T-helper 2 cell treated with Interferon-gamma antibody and Interleukin-4, amounts not matched to agents 5 μg/mL and 100 μg/mL, for 36 hours (primary cell): ENCODE data around the gene TIPRL.

ENCODE experiments used
- DNase-seq: peaks from one replicate; pipeline ENCODE4 v3.0.0; 2021; ENCODE audit warnings: low spot score
- H3K27ac Mint-ChIP-seq: one replicate; pipeline ENCODE4 v1.8.0; 2021; ENCODE audit warnings: mild to moderate bottlenecking, mixed read lengths
- H3K27me3 Mint-ChIP-seq: one replicate; pipeline ENCODE4 v1.8.0; 2021; ENCODE audit warnings: low read depth, mixed read lengths
- H3K36me3 Mint-ChIP-seq: one replicate; pipeline ENCODE4 v1.8.0; 2021; ENCODE audit warnings: low read depth, mixed read lengths
- H3K4me1 Mint-ChIP-seq: one replicate; pipeline ENCODE4 v1.8.0; 2021; ENCODE audit warnings: low read depth, mixed read lengths
- H3K4me3 Mint-ChIP-seq: one replicate; pipeline ENCODE4 v1.8.0; 2022; ENCODE audit warnings: mild to moderate bottlenecking, moderate library complexity, mixed read lengths
- H3K9me3 Mint-ChIP-seq: one replicate; pipeline ENCODE4 v1.8.0; 2021; ENCODE audit warnings: mixed read lengths

The TIPRL gene

DNA sequence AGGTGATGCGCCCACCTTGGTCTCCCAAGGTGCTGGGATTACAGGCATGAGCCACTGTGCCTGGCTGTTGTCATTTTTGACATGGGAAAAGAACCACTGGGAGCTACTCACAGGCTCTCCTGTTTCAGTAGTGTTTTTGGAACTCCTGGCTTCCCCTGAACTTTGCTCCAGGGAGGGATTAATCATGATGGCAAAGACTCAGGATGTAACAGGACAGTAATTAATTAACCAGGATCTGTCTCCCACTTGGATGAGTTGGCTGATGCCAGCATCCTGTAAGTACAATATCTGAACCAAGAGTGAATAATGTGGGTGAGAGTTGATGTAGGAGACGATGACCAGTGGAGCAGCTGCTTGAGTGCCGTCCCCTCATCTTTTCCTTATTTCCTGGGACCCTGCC is 51.9 kb downstream of the TIPRL start:
- H3K27me3 Mint-ChIP-seq = no peaks in the 10 kb centered on the region
- no peak for DNase-seq
- H3K36me3 Mint-ChIP-seq = peaks cover 70% of the 10 kb centered on the region
- H3K4me3 Mint-ChIP-seq = no peak overlapping the region
- peaks cover 57% of the 10 kb centered on the region for H3K4me1 Mint-ChIP-seq
- no peak overlapping the region for H3K27ac Mint-ChIP-seq
- no peaks in the 10 kb centered on the region for H3K9me3 Mint-ChIP-seq

DNA sequence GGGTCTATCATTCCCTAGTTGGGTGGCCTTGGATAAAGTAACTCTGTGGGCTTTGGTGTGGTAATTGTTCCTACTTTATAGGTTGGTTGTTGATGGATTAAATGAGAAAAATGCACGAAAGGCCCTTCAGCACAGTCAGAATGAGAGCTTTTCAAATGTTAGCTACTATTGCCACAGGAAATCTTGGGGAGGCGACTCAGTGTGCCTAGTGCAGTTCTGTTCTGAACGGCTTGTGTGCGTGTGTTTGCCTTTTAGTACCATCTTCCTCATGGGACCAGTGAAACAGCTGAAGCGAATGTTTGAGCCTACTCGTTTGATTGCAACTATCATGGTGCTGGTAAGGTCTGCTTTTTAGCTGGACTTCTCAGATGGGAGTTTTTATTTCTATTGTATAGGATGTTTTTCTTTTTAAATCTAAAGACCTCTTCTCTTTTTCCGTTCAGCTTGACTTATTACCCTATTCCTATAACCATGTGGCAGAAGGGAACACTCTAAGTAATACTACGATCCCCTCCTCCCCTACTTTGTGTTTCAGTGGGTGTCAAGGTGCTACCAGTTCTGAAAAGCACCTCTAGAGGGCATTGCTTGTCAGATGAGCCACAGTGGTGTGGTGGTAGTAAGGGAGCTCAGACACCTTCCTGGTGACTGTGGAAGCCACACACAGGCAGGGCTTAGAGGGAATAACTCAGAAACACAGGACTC is 56.2 kb downstream of the TIPRL start:
- peak overlapping the region; percentile 30 for H3K4me3 Mint-ChIP-seq

DNA sequence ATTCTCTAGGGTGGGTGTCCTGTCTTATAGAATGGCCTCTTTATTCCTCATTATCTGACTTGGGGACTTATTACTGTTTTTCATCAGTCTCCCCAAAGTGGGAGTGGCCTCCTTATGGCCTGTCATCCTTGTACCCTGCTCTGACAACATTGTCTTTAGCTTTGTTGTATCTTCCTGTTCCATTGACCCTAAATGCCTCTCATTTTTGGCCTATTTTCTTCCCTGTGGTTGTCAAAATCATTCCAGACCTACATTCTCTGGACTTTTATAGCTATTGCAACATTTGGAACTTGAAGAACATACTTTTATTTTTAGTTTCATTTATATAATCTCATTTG is 56.8 kb downstream of the TIPRL start:
- peak overlapping the region; percentile 89 for H3K27ac Mint-ChIP-seq
- no peaks in the 10 kb centered on the region for H3K9me3 Mint-ChIP-seq
- peaks cover 61% of the 10 kb centered on the region for H3K4me1 Mint-ChIP-seq
- peaks cover 83% of the 10 kb centered on the region for H3K36me3 Mint-ChIP-seq
- peak overlapping the region; percentile 71 for H3K4me3 Mint-ChIP-seq
- no peak for DNase-seq
- no peaks in the 10 kb centered on the region for H3K27me3 Mint-ChIP-seq

More for the DNA sequence above, 56.2 kb downstream of the TIPRL start:
- H3K9me3 Mint-ChIP-seq = no peaks in the 10 kb centered on the region
- peak; percentile 53 for DNase-seq
- no peaks in the 10 kb centered on the region for H3K27me3 Mint-ChIP-seq
- H3K4me1 Mint-ChIP-seq = peaks cover 58% of the 10 kb centered on the region
- peaks cover 82% of the 10 kb centered on the region for H3K36me3 Mint-ChIP-seq
- peak overlapping the region; percentile 89 for H3K27ac Mint-ChIP-seq

DNA sequence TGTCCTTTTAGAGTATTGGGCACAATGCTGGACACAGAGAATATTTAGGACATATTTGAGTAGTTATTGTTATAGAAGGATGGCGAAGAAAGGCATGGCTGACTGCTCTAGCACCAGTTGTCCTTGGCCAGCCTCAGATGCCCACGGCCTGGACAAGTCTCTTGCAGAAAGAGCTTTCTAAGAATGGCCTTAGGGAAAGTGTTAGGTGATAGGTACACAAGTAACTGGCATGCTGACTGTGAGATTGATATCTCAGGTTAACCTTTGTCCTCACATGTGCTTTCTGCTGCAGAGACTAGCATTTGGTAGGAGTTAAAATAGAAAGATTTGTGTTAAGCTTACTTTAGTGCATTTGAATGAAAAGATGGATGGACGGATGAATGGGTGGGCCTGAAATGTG is 57.2 kb downstream of the TIPRL start:
- Mint-ChIP-seq H3K4me3 (peak overlapping the region; percentile 71), H3K4me1 (peaks cover 61% of the 10 kb centered on the region)

DNA sequence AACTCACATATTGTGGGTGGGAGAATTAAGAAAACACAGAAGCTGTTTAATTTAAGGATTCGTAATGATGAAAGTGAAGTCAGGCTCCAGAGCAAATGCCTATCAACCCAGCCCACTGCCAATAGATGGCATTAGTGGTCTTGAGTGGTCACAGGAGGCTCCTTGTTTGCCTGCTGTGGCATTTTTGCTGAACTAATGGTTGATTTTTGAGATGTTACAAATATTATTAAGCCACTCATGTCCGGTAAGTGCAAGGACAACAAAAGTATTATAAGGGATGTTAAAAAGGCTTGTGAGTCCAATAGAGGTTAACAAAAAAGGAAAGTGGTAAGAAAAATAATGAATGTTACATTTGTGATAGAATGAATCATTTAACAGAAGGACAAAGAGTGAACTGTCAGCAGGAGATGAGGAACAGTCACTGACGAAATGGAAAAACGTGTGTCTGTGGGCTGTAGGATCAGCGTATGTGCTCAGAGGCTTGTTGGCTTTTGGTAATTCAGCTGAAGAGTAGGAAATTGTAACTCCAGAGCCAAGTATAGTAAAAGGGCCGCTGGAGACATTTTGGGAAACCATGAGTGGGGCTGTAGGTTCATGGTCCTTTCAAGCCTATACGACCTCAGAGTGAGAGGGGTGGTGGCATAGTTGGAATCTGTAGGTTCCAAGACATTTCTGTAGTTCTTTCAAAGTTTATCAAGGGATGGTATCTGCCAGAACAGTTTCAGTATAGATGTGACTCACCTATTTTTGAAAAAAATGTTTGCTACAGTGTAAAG is 58.3 kb downstream of the TIPRL start:
- H3K4me3 Mint-ChIP-seq = peak overlapping the region; percentile 71
- peak overlapping the region; percentile 89 for H3K27ac Mint-ChIP-seq
- H3K4me1 Mint-ChIP-seq = peaks cover 59% of the 10 kb centered on the region
- H3K36me3 Mint-ChIP-seq = peaks cover 82% of the 10 kb centered on the region
- DNase-seq = peak; percentile 79
- H3K9me3 Mint-ChIP-seq = no peaks in the 10 kb centered on the region
- H3K27me3 Mint-ChIP-seq = no peaks in the 10 kb centered on the region

More for the DNA sequence above, 57.2 kb downstream of the TIPRL start:
- Mint-ChIP-seq H3K27me3 (no peaks in the 10 kb centered on the region), H3K9me3 (no peaks in the 10 kb centered on the region), H3K27ac (peak overlapping the region; percentile 89), H3K36me3 (peaks cover 83% of the 10 kb centered on the region)
- no peak for DNase-seq

DNA sequence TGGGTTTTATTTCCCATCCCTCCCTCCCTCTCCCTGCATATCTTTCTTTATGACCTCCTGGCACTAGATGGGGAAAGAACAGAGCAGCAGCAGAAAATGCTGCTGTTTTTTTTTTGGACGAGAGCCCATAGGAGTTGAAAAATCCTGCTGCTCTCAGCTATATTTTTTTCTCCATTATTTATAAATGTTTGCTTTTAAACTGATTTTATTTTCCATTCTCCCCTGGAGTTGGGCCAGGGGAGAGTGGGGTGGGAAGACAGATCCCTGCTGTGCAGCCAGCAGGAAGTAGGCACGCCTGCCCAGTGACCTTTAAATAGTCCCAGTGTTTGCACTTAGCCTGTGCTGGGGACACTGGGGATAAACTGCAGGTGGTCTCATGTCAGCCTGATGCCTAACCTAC is 64.4 kb downstream of the TIPRL start:
- H3K36me3 Mint-ChIP-seq = peaks cover 86% of the 10 kb centered on the region
- peak overlapping the region; percentile 66 for H3K4me3 Mint-ChIP-seq
- H3K27ac Mint-ChIP-seq = peak overlapping the region; percentile 85
- H3K27me3 Mint-ChIP-seq = no peaks in the 10 kb centered on the region
- DNase-seq = no peak
- peaks cover 54% of the 10 kb centered on the region for H3K4me1 Mint-ChIP-seq
- no peaks in the 10 kb centered on the region for H3K9me3 Mint-ChIP-seq

DNA sequence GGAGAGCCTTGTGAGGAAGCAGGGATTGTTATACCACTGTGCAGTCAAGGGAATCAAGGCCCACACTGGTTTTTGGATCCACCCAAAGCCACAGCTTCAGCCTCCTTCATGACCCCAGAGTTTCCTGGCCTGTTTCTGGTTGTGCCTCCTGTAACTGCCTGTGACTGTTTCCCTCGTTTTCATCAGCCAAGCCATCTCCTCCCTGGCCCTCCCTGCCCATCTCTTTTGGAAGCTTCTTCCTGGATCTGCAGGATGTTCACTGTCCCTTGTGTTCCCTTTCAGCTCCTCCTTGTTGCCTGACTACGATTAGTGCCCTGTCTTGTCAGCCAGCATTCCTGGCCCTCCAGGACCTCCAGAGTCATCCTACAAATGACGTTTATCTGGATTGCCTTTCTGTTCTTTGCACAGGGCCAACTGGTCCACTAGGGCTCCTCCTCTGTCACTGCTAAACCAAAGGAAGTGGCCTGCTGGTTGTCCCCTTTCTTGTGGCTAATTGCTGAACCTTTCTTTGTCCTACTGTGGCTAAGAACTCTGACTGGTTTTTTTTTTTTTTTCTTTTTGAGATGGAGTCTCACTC is 65.0 kb downstream of the TIPRL start:
- no peaks in the 10 kb centered on the region for H3K9me3 Mint-ChIP-seq
- peaks cover 57% of the 10 kb centered on the region for H3K4me1 Mint-ChIP-seq
- H3K27ac Mint-ChIP-seq = peak overlapping the region; percentile 85
- peak overlapping the region; percentile 66 for H3K4me3 Mint-ChIP-seq
- H3K27me3 Mint-ChIP-seq = no peaks in the 10 kb centered on the region
- DNase-seq = no peak
- peaks cover 89% of the 10 kb centered on the region for H3K36me3 Mint-ChIP-seq

DNA sequence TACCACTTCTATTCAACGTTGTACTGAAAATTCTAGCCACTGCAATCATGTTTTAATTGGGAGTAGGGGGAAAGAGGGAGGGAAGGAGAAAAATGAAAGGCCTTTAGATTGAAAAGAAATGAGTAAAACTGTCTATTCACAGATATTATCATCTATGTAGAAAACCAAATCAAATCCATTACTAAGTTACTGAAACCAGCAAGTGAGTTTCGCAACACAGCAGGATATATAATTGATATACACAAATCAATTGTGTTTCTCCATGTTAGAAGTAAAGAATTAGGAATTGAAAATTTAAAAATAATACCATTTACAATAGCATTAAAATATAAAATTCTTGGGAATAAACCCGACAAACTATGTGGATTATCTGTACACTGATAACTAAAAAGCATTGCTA is 66.3 kb downstream of the TIPRL start:
- Mint-ChIP-seq H3K4me1 (peaks cover 61% of the 10 kb centered on the region), H3K4me3 (peak overlapping the region; percentile 40), H3K27ac (no peak overlapping the region)

DNA sequence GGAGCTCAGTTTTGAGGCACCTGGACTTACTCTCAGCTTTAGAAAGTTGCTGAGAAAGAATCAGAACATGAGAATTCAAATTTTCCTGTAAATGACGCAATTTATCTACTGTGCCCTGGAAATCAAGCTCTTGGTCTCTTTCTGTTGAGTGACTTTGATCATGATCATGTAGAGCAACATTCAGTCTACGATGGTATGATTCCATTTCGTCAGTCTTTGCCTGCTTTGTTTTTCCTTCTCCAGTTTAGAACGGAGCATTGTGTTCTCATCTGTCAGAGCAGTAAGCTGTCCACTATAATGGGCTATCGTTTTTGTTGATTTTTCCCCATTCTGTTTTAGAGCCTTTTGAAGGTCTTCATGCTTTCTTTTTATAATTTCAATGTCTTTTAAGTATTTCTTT is 67.7 kb downstream of the TIPRL start:
- peaks cover 92% of the 10 kb centered on the region for H3K36me3 Mint-ChIP-seq
- DNase-seq = no peak
- no peaks in the 10 kb centered on the region for H3K9me3 Mint-ChIP-seq
- H3K27me3 Mint-ChIP-seq = no peaks in the 10 kb centered on the region
- no peak overlapping the region for H3K4me3 Mint-ChIP-seq
- H3K27ac Mint-ChIP-seq = no peak overlapping the region
- peaks cover 67% of the 10 kb centered on the region for H3K4me1 Mint-ChIP-seq

More for the DNA sequence above, 66.3 kb downstream of the TIPRL start:
- Mint-ChIP-seq H3K36me3 (peaks cover 89% of the 10 kb centered on the region), H3K9me3 (no peaks in the 10 kb centered on the region), H3K27me3 (no peaks in the 10 kb centered on the region)
- DNase-seq = no peak
